HCT116 (cell line): ENCODE measurements around the gene BBX. TPM values are rescaled to one million over a fixed set of nuclear protein-coding genes. Genes with fewer than 3 reads are reported as not detected.

Experiments
- ATAC-seq: fragments of 200-7000 bp; cut with Tn5 transposase; 2 replicates; pipeline ENCODE4 v1.9.1; 2020; ENCODE audit warnings: mild to moderate bottlenecking, moderate library complexity
- BruUV-seq: library from RNA; stranded (reverse); fragments of 400-500 nt; replicated peaks from 2 replicates; lab custom pipeline; 2021; lab: Mats Ljungman, UMichigan
- CTCF ChIA-PET: fragments of 300-600 bp; sonication (Branson Sonifier 250); formaldehyde crosslinking; loops from one replicate; lab custom pipeline; 2021; ENCODE audit warnings: antibody characterized with exemption; lab: Charles Lee
- POLR2A ChIA-PET: fragments of 300-600, 350-600 bp; sonication (Branson Sonifier 250); formaldehyde crosslinking; loops from one replicate; lab custom pipeline; 2021; ENCODE audit warnings: antibody characterized with exemption; lab: Charles Lee
- RAD21 ChIA-PET, 2 experiments: fragments of 300-600 bp; sonication (Branson Sonifier 250); formaldehyde crosslinking; loops; one replicate each; lab custom pipeline; 2023; ENCODE audit warnings: low total read pairs in 2 of 2; ENCODE audit not compliant: uncharacterized antibody in 2 of 2, unreplicated experiment in 2 of 2, low non-redundant PET in 1 of 2; lab: Charles Lee
- DNase-seq: peaks from one replicate; pipeline ENCODE4 v3.0.0-alpha.2; 2010; ENCODE audit warnings: low read depth, low spot score
- H2AFZ ChIP-seq: fragments of 200-600 bp; shearing (Covaris generic), sonication (generic); 2 replicates; pipeline ENCODE4 v1.6.1; 2017; ENCODE audit warnings: low read depth, mixed run types, mixed read lengths, antibody characterized with exemption, low read length; ENCODE audit not compliant: poor library complexity, severe bottlenecking
- H3K27ac ChIP-seq: 2 replicates; pipeline ENCODE4 v1.5.1; 2012; ENCODE audit warnings: low read depth, low read length
- H3K27me3 ChIP-seq: fragments of 200-600 bp; sonication (generic); 2 replicates; pipeline ENCODE4 v1.6.1; 2016; ENCODE audit warnings: mixed run types, low read length, mixed read lengths; ENCODE audit not compliant: insufficient read depth
- H3K36me3 ChIP-seq, 2 experiments: fragments of 200-500 bp in 1 of 2; fragments of 200-600 bp in 1 of 2; sonication (Bioruptor generic) in 1 of 2; sonication (generic) in 1 of 2; 2 replicates each; pipeline versions ENCODE4 v1.5.1 to v1.6.1; 2014 to 2016; ENCODE audit warnings: low read length in 2 of 2, inconsistent platforms in 1 of 2, mixed read lengths in 1 of 2, mixed run types in 1 of 2; ENCODE audit not compliant: insufficient read depth in 2 of 2, control insufficient read depth in 1 of 2
- H3K4me1 ChIP-seq, 2 experiments: fragments of 200-600 bp in 1 of 2; sonication (generic) in 1 of 2; 2 replicates each; pipeline versions ENCODE4 v1.5.1 to v1.6.1; 2012 to 2017; ENCODE audit warnings: low read length in 2 of 2, inconsistent platforms in 1 of 2, mild to moderate bottlenecking in 1 of 2, mixed read lengths in 1 of 2, mixed run types in 1 of 2, moderate library complexity in 1 of 2; ENCODE audit not compliant: insufficient read depth in 2 of 2, control insufficient read depth in 1 of 2
- H3K4me2 ChIP-seq: fragments of 200-600 bp; sonication (generic); 2 replicates; pipeline ENCODE4 v1.6.1; 2017; ENCODE audit warnings: mixed run types, low read length, mixed read lengths
- H3K4me3 ChIP-seq, 2 experiments: fragments of 200-600 bp in 1 of 2; sonication (generic) in 1 of 2; replicated peaks in 1 of 2; 2 replicates each; pipeline ENCODE4 v1.5.1; 2011 to 2016; ENCODE audit warnings: low read length in 2 of 2, control low read depth in 1 of 2, low read depth in 1 of 2, mild to moderate bottlenecking in 1 of 2, mixed read lengths in 1 of 2, mixed run types in 1 of 2
- H3K79me2 ChIP-seq: fragments of 200-600 bp; sonication (generic); 2 replicates; pipeline ENCODE4 v1.6.1; 2017; ENCODE audit warnings: mild to moderate bottlenecking, mixed run types, low read length, moderate library complexity, mixed read lengths; ENCODE audit not compliant: insufficient read depth
- H3K9ac ChIP-seq: fragments of 200-600 bp; sonication (generic); 2 replicates; pipeline ENCODE4 v1.6.1; 2016; ENCODE audit warnings: low read length, mixed read lengths
- H3K9me2 ChIP-seq: fragments of 200-600 bp; sonication (generic), shearing (Covaris generic); 2 replicates; pipeline ENCODE4 v1.6.1; 2017; ENCODE audit warnings: mixed run types, mild to moderate bottlenecking, moderate library complexity; ENCODE audit not compliant: insufficient read depth
- H3K9me3 ChIP-seq, 2 experiments: fragments of 200-500 bp in 1 of 2; fragments of 200-600 bp in 1 of 2; sonication (Bioruptor generic) in 1 of 2; sonication (generic) in 1 of 2; 2 replicates each; pipeline ENCODE4 v1.6.1; 2014 to 2017; ENCODE audit warnings: low read length in 2 of 2, mixed read lengths in 2 of 2, inconsistent platforms in 1 of 2, low read depth in 1 of 2, mild to moderate bottlenecking in 1 of 2, mixed run types in 1 of 2, moderate library complexity in 1 of 2; ENCODE audit not compliant: control insufficient read depth in 1 of 2, insufficient read depth in 1 of 2
- H4K20me1 ChIP-seq: fragments of 200-600 bp; sonication (generic), shearing (Covaris generic); 2 replicates; pipeline ENCODE4 v1.6.1; 2017; ENCODE audit warnings: mixed run types, mild to moderate bottlenecking, moderate library complexity; ENCODE audit not compliant: insufficient read depth
- CEBPB ChIP-seq: IDR thresholded peaks from 2 replicates; pipeline ENCODE4 v1.6.1; 2012; ENCODE audit warnings: low read depth
- EGR1 ChIP-seq: IDR thresholded peaks from 2 replicates; pipeline ENCODE4 v1.6.1; 2012; ENCODE audit warnings: low read depth
- EZH2 ChIP-seq: fragments of 200-600 bp; sonication (generic); IDR thresholded peaks from 2 replicates; pipeline ENCODE4 v1.6.1; 2017; ENCODE audit warnings: antibody characterized with exemption, mixed run types
- RAD21 ChIP-seq: IDR thresholded peaks from 2 replicates; pipeline ENCODE4 v1.6.1; 2012; ENCODE audit warnings: low read depth, mild to moderate bottlenecking
- SP1 ChIP-seq: IDR thresholded peaks from 2 replicates; pipeline ENCODE4 v1.6.1; 2012; ENCODE audit warnings: low read depth
- YY1 ChIP-seq: IDR thresholded peaks from 2 replicates; pipeline ENCODE4 v1.6.1; 2011; ENCODE audit warnings: low read length, low read depth, moderate library complexity, mild to moderate bottlenecking; ENCODE audit not compliant: insufficient replicate concordance; ENCODE audit errors: extremely low read depth
- ZFX ChIP-seq: fragments of 450-650 bp; IDR thresholded peaks from 2 replicates; pipeline ENCODE4 v1.6.1; 2017
- ZNF274 ChIP-seq: fragments of 200-500 bp; sonication (Bioruptor generic); IDR thresholded peaks from 2 replicates; pipeline ENCODE4 v1.6.1; 2014; ENCODE audit warnings: mild to moderate bottlenecking, low read depth, low read length, inconsistent platforms
- intact Hi-C: fragments of 100-400 bp; cut with micrococcal nuclease; formaldehyde crosslinking; loops from 2 replicates; pipeline ENCODE4 v1.10.0; 2022
- total RNA-seq: library from RNA; stranded (reverse); gene quantifications from one replicate; pipeline ENCODE4 v1.2.1, GENCODE V29; 2021; ENCODE audit not compliant: unreplicated experiment
- TF ChIP-seq, protein P1 (sequence below): IDR thresholded peaks from 2 replicates; pipeline ENCODE4 v1.6.1; 2012

Gene BBX
- total RNA-seq, 1 experiment from 2014 or later = 55.6 TPM

DNA sequence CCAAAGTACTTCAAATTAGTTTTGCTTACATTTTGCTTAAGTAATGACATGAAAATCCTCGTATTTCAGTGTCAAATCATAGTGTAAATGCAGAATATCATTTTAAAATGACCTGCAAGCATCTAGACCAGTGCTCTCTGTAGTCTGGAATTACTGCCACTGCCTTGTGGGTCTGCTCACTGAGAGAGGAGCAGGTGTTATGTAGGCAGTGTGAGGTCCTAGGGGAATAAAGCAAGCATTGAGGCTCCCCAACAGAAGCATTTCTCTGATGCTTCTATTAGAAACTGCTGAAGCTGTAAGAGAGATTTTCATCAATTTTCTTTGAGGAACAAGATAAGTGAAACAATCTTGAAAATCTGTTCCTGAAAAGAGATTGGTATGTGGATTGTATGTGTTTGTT lies 253.2 kb downstream of the BBX start:
- RAD21 ChIA-PET = no interaction called here
- no peak overlapping the region for H3K9ac ChIP-seq
- no peaks in the 10 kb centered on the region for H3K27me3 ChIP-seq
- TF ChIP-seq, protein P1, sequence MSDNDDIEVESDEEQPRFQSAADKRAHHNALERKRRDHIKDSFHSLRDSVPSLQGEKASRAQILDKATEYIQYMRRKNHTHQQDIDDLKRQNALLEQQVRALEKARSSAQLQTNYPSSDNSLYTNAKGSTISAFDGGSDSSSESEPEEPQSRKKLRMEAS = no peak
- no peak for TF ChIP-seq ZNF274
- DNase-seq (no peak), ATAC-seq (no peak)
- no peaks in the 10 kb centered on the region for H3K79me2 ChIP-seq
- no peaks in the 10 kb centered on the region for H3K4me1 ChIP-seq
- no peak overlapping the region for H3K4me2 ChIP-seq
- no peak overlapping the region for H2AFZ ChIP-seq
- no peak overlapping the region for H3K4me3 ChIP-seq
- no peaks in the 10 kb centered on the region for H4K20me1 ChIP-seq
- POLR2A ChIA-PET = no interaction called here
- intact Hi-C loops = no loop called here
- CTCF ChIA-PET = no interaction called here
- no peaks in the 10 kb centered on the region for H3K9me2 ChIP-seq
- H3K9me3 ChIP-seq = no peaks in the 10 kb centered on the region
- no peak overlapping the region for H3K27ac ChIP-seq
- BruUV-seq = no TSS peak
- no peaks in the 10 kb centered on the region; a peak in 1 of 4 replicates for H3K36me3 ChIP-seq

DNA sequence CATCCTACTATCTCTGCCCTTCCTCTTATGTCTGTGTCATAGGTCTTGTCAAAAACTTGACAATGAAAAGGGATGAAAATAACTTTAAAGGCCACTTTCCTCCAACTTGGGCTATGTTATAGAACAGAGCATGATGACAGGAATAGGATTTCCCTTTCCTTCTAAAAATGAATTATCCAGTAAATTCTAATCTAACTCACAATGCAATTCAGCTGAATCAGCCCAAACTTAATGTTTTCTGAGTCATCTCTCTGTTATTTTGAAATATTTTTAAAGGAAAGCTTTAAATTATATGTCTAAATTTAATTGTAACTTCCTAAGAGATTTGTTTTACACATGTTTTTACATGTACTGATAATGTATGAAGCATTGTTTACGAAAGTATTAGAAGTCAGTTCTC lies 258.5 kb downstream of the BBX start:
- no peak overlapping the region for H2AFZ ChIP-seq
- ChIA-PET CTCF (no interaction called here), RAD21 (no interaction called here)
- H3K9ac ChIP-seq = no peak overlapping the region
- no peaks in the 10 kb centered on the region for H3K9me3 ChIP-seq
- H3K27me3 ChIP-seq = no peaks in the 10 kb centered on the region
- H3K4me2 ChIP-seq = no peak overlapping the region
- BruUV-seq = no TSS peak
- DNase-seq = no peak
- no peaks in the 10 kb centered on the region for H3K79me2 ChIP-seq
- no peaks in the 10 kb centered on the region for H4K20me1 ChIP-seq
- H3K4me1 ChIP-seq = no peaks in the 10 kb centered on the region
- intact Hi-C loops = no loop called here
- ATAC-seq = no peak
- no peaks in the 10 kb centered on the region for H3K9me2 ChIP-seq
- H3K4me3 ChIP-seq = no peak overlapping the region
- no peaks in the 10 kb centered on the region; a peak in 2 of 4 replicates for H3K36me3 ChIP-seq
- H3K27ac ChIP-seq = no peak overlapping the region
- no peak for TF ChIP-seq RAD21
- TF ChIP-seq EGR1 = no peak
- TF ChIP-seq YY1 = no peak
- no peak for TF ChIP-seq EZH2
- TF ChIP-seq SP1 = no peak
- no peak for TF ChIP-seq CEBPB
- TF ChIP-seq ZFX = no peak
- TF ChIP-seq, all 23 proteins: peak for 0
- POLR2A ChIA-PET = no interaction called here
